B cell (primary cell): Measurements from ENCODE around the gene PIGC. TPM values are rescaled to one million over a fixed set of nuclear protein-coding genes. Genes with fewer than 3 reads are reported as not detected.

Experiments used
- ATAC-seq: fragments of 200-7000 bp; cut with Tn5 transposase; one replicate; pipeline ENCODE4 v1.10.0; 2021; ENCODE audit warnings: low read depth, mild to moderate bottlenecking, moderate number of reproducible peaks, moderate library complexity
- CTCF ChIA-PET: fragments of 350-600 bp; sonication (Branson Sonifier 250); formaldehyde crosslinking; loops from one replicate; lab custom pipeline; 2021; ENCODE audit warnings: antibody characterized with exemption, inconsistent platforms; lab: Charles Lee
- POLR2A ChIA-PET: fragments of 350-600 bp; sonication (Branson Sonifier 250); formaldehyde crosslinking; loops from one replicate; lab custom pipeline; 2021; ENCODE audit warnings: antibody characterized with exemption; lab: Charles Lee
- DNase-seq: peaks from one replicate; pipeline ENCODE4 v3.0.0; 2013
- H2AFZ ChIP-seq: 2 replicates; pipeline ENCODE4 v1.6.1; 2012; ENCODE audit warnings: mild to moderate bottlenecking, low read depth, low read length; ENCODE audit not compliant: insufficient read depth, poor library complexity, severe bottlenecking
- H3K27ac ChIP-seq, 2 donors: 1 replicate in 1 of 2; 2 replicates in 1 of 2; pipeline ENCODE4 v1.5.1; 2012 to 2013; ENCODE audit warnings: low read length in 2 of 2, mild to moderate bottlenecking in 2 of 2, moderate library complexity in 1 of 2
- H3K27me3 ChIP-seq, 4 experiments: fragments of 200-600 bp in 1 of 4; sonication (generic) in 1 of 4; replicated peaks in 1 of 4; 1 replicate in 2 of 4; 2 replicates in 2 of 4; pipeline versions ENCODE4 v1.6.1 to v1.7.0; 2013 to 2016; ENCODE audit warnings: low read length in 3 of 4, mild to moderate bottlenecking in 2 of 4, mixed read lengths in 1 of 4, moderate library complexity in 1 of 4; ENCODE audit not compliant: insufficient read depth in 4 of 4, control insufficient read depth in 3 of 4; ENCODE audit errors: control extremely low read depth in 1 of 4
- H3K36me3 ChIP-seq, 2 experiments: replicated peaks in 1 of 2; 1 replicate in 1 of 2; 2 replicates in 1 of 2; pipeline versions ENCODE4 v1.6.1 to v1.7.1; 2013; ENCODE audit warnings: low read length in 1 of 2; ENCODE audit not compliant: insufficient read depth in 2 of 2, control insufficient read depth in 1 of 2; ENCODE audit errors: control extremely low read depth in 1 of 2, extremely low read depth in 1 of 2
- H3K4me1 ChIP-seq, 2 donors: fragments of 200-600 bp in 1 of 2; sonication (generic) in 1 of 2; 1 replicate in 1 of 2; 2 replicates in 1 of 2; pipeline versions ENCODE4 v1.5.1 to v1.6.1; 2013 to 2017; ENCODE audit warnings: low read length in 2 of 2; ENCODE audit not compliant: control insufficient read depth in 2 of 2, insufficient read depth in 2 of 2
- H3K4me2 ChIP-seq: replicated peaks from 2 replicates; pipeline ENCODE3; 2012; ENCODE audit warnings: mild to moderate bottlenecking, low read depth, low read length; ENCODE audit not compliant: poor library complexity, severe bottlenecking
- H3K4me3 ChIP-seq, 5 experiments: fragments of 200-600 bp in 1 of 5; sonication (generic) in 1 of 5; 1 replicate in 3 of 5; 2 replicates in 2 of 5; pipeline versions ENCODE4 v1.5.1 to v1.7.0; 2011 to 2016; ENCODE audit warnings: low read length in 4 of 5, mild to moderate bottlenecking in 4 of 5, low read depth in 2 of 5, control low read depth in 1 of 5, moderate library complexity in 1 of 5; ENCODE audit not compliant: insufficient read depth in 1 of 5; ENCODE audit errors: control extremely low read depth in 1 of 5, extremely low read depth in 1 of 5
- H3K79me2 ChIP-seq: fragments of 200-600 bp; sonication (generic); one replicate; pipeline ENCODE4 v1.6.0; 2016; ENCODE audit warnings: low read length; ENCODE audit not compliant: control insufficient read depth, insufficient read depth
- H3K9ac ChIP-seq: fragments of 200-600 bp; sonication (generic); 2 replicates; pipeline ENCODE4 v1.6.1; 2017; ENCODE audit warnings: mild to moderate bottlenecking, low read length, moderate library complexity
- H3K9me3 ChIP-seq, 3 donors: one replicate each; pipeline versions ENCODE4 v1.6.1 to v1.7.1; 2013; ENCODE audit warnings: low read length in 2 of 3; ENCODE audit not compliant: control insufficient read depth in 2 of 3, insufficient read depth in 1 of 3; ENCODE audit errors: control extremely low read depth in 1 of 3
- H4K20me1 ChIP-seq: 2 replicates; pipeline ENCODE4 v1.6.0; 2012; ENCODE audit warnings: mild to moderate bottlenecking, low read length; ENCODE audit not compliant: insufficient read depth, control insufficient read depth, poor library complexity, severe bottlenecking
- H3K27ac Mint-ChIP-seq: one replicate; pipeline ENCODE4 v1.8.0; 2021; ENCODE audit warnings: mixed read lengths
- H3K27me3 Mint-ChIP-seq: one replicate; pipeline ENCODE4 v1.8.0; 2021; ENCODE audit warnings: mixed read lengths
- H3K4me1 Mint-ChIP-seq: one replicate; pipeline ENCODE4 v1.8.0; 2021; ENCODE audit warnings: mixed read lengths
- H3K4me3 Mint-ChIP-seq: one replicate; pipeline ENCODE4 v1.8.0; 2021; ENCODE audit warnings: mixed read lengths
- H3K9me3 Mint-ChIP-seq: one replicate; pipeline ENCODE4 v1.8.0; 2022; ENCODE audit warnings: mixed read lengths; ENCODE audit not compliant: insufficient read depth
- EZH2 ChIP-seq: IDR thresholded peaks from 2 replicates; pipeline ENCODE4 v1.6.1; 2012; ENCODE audit warnings: borderline replicate concordance, low read depth, mild to moderate bottlenecking, moderate library complexity, low read length; ENCODE audit not compliant: insufficient read depth, poor library complexity, severe bottlenecking
- WGBS: methylation state at CpG from one replicate; pipeline ENCODE4 v1.1.5; 2013; ENCODE audit warnings: missing lambda C conversion rate; ENCODE audit not compliant: insufficient coverage; 5-methylcytosine and 5-hydroxymethylcytosine counted together
- intact Hi-C: fragments of 100-400 bp; cut with micrococcal nuclease; formaldehyde crosslinking; loops from one replicate; pipeline ENCODE4 v1.10.0; 2022
- polyA plus RNA-seq: library from polyadenylated mRNA; depleted of rRNA; stranded (reverse); fragments of >200 nt; gene quantifications from 2 replicates; pipeline ENCODE4 v1.2.3, GENCODE V29; 2012
- total RNA-seq, 2 donors: library from RNA; stranded (reverse); fragments of 120-200 nt in 1 of 2; gene quantifications; 1 replicate in 1 of 2; 2 replicates in 1 of 2; pipeline versions ENCODE4 v1.2.3 to v1.2.4, GENCODE V29; 2013 to 2022
- TF ChIP-seq, protein P1 (sequence below): fragments of 200-600 bp; IDR thresholded peaks from one replicate; pipeline ENCODE4 v1.8.0; 2022; ENCODE audit warnings: antibody characterized with exemption, mild to moderate bottlenecking

Gene PIGC
- total and polyA plus RNA-seq, 2 donors (not counting 1 experiment from before 2014, with no cell fraction given) = 16.2 to 28.8 TPM

DNA sequence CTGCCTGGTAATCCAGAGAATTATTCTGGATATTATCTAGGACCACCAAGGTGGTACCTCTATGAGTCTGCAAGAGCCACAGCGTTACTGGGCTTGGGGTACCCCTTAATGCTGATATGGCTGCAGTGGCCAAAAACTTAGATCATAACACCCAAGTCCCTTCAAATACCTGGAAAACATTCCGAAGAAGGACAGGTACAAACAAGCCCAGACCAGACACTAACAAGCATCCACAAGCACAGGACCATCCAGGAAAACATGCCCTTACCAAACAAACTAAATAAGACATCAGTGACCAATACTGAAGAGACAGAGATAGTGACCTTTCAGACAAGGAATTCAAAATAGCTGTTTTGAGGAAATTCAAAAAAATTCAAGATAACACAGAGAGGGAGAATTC lies 20.5 kb downstream of the PIGC start:
- TF ChIP-seq EZH2 = no peak
- TF ChIP-seq, protein P1, sequence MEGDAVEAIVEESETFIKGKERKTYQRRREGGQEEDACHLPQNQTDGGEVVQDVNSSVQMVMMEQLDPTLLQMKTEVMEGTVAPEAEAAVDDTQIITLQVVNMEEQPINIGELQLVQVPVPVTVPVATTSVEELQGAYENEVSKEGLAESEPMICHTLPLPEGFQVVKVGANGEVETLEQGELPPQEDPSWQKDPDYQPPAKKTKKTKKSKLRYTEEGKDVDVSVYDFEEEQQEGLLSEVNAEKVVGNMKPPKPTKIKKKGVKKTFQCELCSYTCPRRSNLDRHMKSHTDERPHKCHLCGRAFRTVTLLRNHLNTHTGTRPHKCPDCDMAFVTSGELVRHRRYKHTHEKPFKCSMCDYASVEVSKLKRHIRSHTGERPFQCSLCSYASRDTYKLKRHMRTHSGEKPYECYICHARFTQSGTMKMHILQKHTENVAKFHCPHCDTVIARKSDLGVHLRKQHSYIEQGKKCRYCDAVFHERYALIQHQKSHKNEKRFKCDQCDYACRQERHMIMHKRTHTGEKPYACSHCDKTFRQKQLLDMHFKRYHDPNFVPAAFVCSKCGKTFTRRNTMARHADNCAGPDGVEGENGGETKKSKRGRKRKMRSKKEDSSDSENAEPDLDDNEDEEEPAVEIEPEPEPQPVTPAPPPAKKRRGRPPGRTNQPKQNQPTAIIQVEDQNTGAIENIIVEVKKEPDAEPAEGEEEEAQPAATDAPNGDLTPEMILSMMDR = no peak
- Histone ChIP-seq H4K20me1 (no peaks in the 10 kb centered on the region), H3K9ac (no peak overlapping the region), H3K4me2 (no peak overlapping the region), H2AFZ (no peak overlapping the region), H3K79me2 (no peaks in the 10 kb centered on the region), H3K27ac (no peak overlapping the region), H3K27me3 (no peaks in the 10 kb centered on the region), H3K4me1 (peaks cover 6% of the 10 kb centered on the region in 2 donors), H3K9me3 (no peaks in the 10 kb centered on the region), H3K36me3 (no peaks in the 10 kb centered on the region), H3K4me3 (no peak overlapping the region)
- Mint-ChIP-seq H3K4me3 (no peak overlapping the region), H3K27ac (no peak overlapping the region), H3K4me1 (no peaks in the 10 kb centered on the region), H3K27me3 (no peaks in the 10 kb centered on the region), H3K9me3 (no peaks in the 10 kb centered on the region)
- DNase-seq = no peak
- POLR2A ChIA-PET = no interaction called here
- ATAC-seq = no peak
- CTCF ChIA-PET = interaction anchor here (1.2 kb wide), 1 partner anchor 27 kb away, joined by 4 read pairs; no protein-coding TSS in a partner anchor
- intact Hi-C loops = no loop called here
- WGBS = 87% methylated on average over 2 of the region's 2 CpGs

DNA sequence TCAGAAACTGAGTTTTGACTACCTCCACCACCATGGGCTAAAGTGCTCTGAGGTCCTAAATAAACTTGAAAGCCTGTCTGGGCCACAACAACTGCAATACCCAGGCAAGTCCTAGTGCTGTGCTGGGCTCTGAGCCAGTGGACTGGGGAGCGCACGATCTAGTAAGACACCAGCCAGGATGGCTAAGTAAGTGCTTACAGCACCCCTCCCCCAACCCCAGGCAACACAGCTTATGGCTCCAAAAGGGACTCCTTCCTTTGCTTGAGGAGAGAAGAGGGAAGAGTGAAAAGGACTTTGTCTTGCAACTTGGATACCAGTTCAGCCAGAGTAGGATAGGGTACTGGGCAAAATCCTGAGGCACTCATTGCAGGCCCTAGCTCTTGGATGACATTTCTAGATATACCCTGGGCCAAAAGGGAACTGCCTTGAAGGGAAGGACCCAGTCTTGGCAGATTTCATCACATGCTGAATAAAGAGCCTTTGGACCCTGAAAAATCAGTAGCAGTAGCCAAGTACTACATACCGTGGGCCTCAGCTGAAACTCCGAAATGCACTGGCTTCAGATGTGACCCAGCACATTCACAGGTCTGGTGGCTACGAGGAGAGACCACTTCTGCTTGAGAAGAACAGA lies 21.8 kb downstream of the PIGC start:
- H4K20me1 ChIP-seq = no peaks in the 10 kb centered on the region

More for the DNA sequence above, 21.8 kb downstream of the PIGC start:
- H3K27ac Mint-ChIP-seq = no peak overlapping the region
- Histone ChIP-seq H3K4me1 (peaks cover under 1% of the 10 kb centered on the region in 2 donors), H3K36me3 (no peaks in the 10 kb centered on the region), H3K27me3 (no peaks in the 10 kb centered on the region), H3K27ac (no peak overlapping the region), H3K79me2 (no peaks in the 10 kb centered on the region), H3K4me2 (no peak overlapping the region), H3K4me3 (no peak overlapping the region), H3K9me3 (no peaks in the 10 kb centered on the region), H2AFZ (no peak overlapping the region), H3K9ac (no peak overlapping the region)
- 100% methylated on average over 3 of the region's 5 CpGs for WGBS
- no peaks in the 10 kb centered on the region for H3K27me3 Mint-ChIP-seq
- no peak overlapping the region for H3K4me3 Mint-ChIP-seq
- ATAC-seq (no peak), DNase-seq (no peak)
- no peaks in the 10 kb centered on the region for H3K4me1 Mint-ChIP-seq
- CTCF ChIA-PET = no interaction called here
- POLR2A ChIA-PET = no interaction called here
- intact Hi-C loops = no loop called here
- no peaks in the 10 kb centered on the region for H3K9me3 Mint-ChIP-seq
- TF ChIP-seq, protein P1 = no peak
- no peak for TF ChIP-seq EZH2
